ENCODE measurements around the gene CAPN11. TPM values are rescaled to one million over a fixed set of nuclear protein-coding genes. Genes with fewer than 3 reads are reported as not detected.
"Not testable (repeated sequence)": the region's sequence is repeated elsewhere in the genome, so short reads cannot be mapped to it uniquely, and the experiment has no call there.

Gene CAPN11
- total RNA-seq, 1 donor from 2014 or later = 0.78 TPM

GRCh38 chr6:44196351-44196750 is 37.7 kb downstream of the CAPN11 start:
- DNase-seq (ENCODE audit: low spot score) = peak; percentile 44
- intact Hi-C loops (cut with DNase I) = not testable (repeated sequence)

- intact Hi-C loops (cut with DNase I) = no loop called here
- DNase-seq (ENCODE audit: low spot score) = peak; percentile 12
These were observed 40.1 kb downstream of the CAPN11 start for GRCh38 chr6:44198684-44199083.

GRCh38 chr6:44199883-44200282 is 41.3 kb downstream of the CAPN11 start:
- intact Hi-C loops (cut with DNase I) = no loop called here
- DNase-seq (ENCODE audit: low spot score) = peak; percentile 22

- intact Hi-C loops (cut with DNase I) = no loop called here
- peak; percentile 55 for DNase-seq (ENCODE audit: low spot score)
These were observed 42.6 kb downstream of the CAPN11 start for GRCh38 chr6:44201200-44201599.

GRCh38 chr6:44201638-44202303 is 43.2 kb downstream of the CAPN11 start:
- intact Hi-C loops (cut with DNase I) = no loop called here
- DNase-seq (ENCODE audit: low spot score) = peak; percentile 50

- DNase-seq (ENCODE audit: low spot score) = peak; percentile 72
- intact Hi-C loops (cut with DNase I) = no loop called here
These were observed 43.8 kb downstream of the CAPN11 start for GRCh38 chr6:44202332-44202971.

GRCh38 chr6:44202972-44203750 is 44.5 kb downstream of the CAPN11 start:
- intact Hi-C loops (cut with DNase I) = no loop called here
- DNase-seq (ENCODE audit: low spot score) = peak; percentile 15

- intact Hi-C loops (cut with DNase I) = no loop called here
- DNase-seq (ENCODE audit: low spot score) = peak; percentile 4
These were observed 45.3 kb downstream of the CAPN11 start for GRCh38 chr6:44203955-44204354.

GRCh38 chr6:44207966-44208365 is 49.3 kb downstream of the CAPN11 start:
- intact Hi-C loops (cut with DNase I) = no loop called here
- DNase-seq (ENCODE audit: low spot score) = peak; percentile 3

- DNase-seq (ENCODE audit: low spot score) = no peak
- intact Hi-C loops (cut with DNase I) = no loop called here
These were observed 52.7 kb downstream of the CAPN11 start for GRCh38 chr6:44211284-44211683.

- intact Hi-C loops (cut with DNase I) = no loop called here
- DNase-seq (ENCODE audit: low spot score) = no peak
These were observed 55.7 kb downstream of the CAPN11 start for GRCh38 chr6:44214307-44214706.

- intact Hi-C loops (cut with DNase I) = no loop called here
- DNase-seq (ENCODE audit: low spot score) = peak; percentile 66
These were observed 58.2 kb downstream of the CAPN11 start, which contains the start of gene MYMX for GRCh38 chr6:44216677-44217331. Gene MYMX, plus strand, starts transcription at chr6:44216926. Its CDS starts 546 bp downstream, at chr6:44217472.

- DNase-seq (ENCODE audit: low spot score) = peak; percentile 78
- intact Hi-C loops (cut with DNase I) = no loop called here
These were observed 58.9 kb downstream of the CAPN11 start for GRCh38 chr6:44217332-44218143.

GRCh38 chr6:44219053-44219814 is 60.6 kb downstream of the CAPN11 start:
- peak; percentile 92 for DNase-seq (ENCODE audit: low spot score)
- intact Hi-C loops (cut with DNase I) = no loop called here

GRCh38 chr6:44219815-44220784 is 61.5 kb downstream of the CAPN11 start:
- intact Hi-C loops (cut with DNase I) = loop anchor here (10.0 kb wide), 1 partner anchor 445 kb away; the partner anchor contains the start of gene VEGFA
- DNase-seq (ENCODE audit: low spot score) = peak; percentile 77

GRCh38 chr6:44220913-44221290 is 62.3 kb downstream of the CAPN11 start:
- intact Hi-C loops (cut with DNase I) = loop anchor here (1.0 to 10.0 kb wide), 3 partner anchors 13 to 446 kb away; partner anchors contain the start of genes HSP90AB1 and VEGFA
- no peak for DNase-seq (ENCODE audit: low spot score)
